ENCODE results near the gene CRISP1.

DNA sequence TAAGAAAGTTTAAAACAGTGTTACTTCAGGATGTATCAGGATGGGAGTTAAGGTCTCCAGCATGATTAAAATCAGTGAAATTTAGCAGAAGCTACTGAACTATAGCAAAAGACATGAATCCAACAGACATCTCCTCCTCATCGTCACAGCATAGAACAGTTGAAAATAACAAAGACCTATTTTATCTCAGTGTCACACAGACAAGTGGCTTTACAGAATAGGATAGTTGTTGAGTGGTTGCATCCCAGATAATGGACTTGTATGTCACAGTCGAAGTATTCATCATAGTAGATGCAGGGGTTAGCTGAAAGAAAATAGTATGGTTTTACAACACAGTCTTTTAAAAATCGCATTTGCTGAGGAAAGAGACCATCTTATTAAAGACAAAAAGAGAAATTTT lies 31.2 kb downstream of the CRISP1 start:
- TF ChIP-seq CTCF (IDR thresholded peaks at IDR 0.05 in 4 of 5, conservative IDR thresholded peaks at IDR 0.05 in 1 of 5) (no peak), POLR2A (IDR thresholded peaks at IDR 0.05) (no peak)

Data from gastrocnemius medialis (tissue), 4 donors.